HG02610 (cell line): ENCODE measurements around the gene HIVEP1.

Source experiments
- ATAC-seq: cut with Tn5 transposase; IDR thresholded peaks from one replicate; pipeline ENCODE4 v1.9.1; 2021; ENCODE audit warnings: mild to moderate bottlenecking, moderate library complexity; ENCODE audit not compliant: unreplicated experiment

The HIVEP1 gene

GRCh38 chr6:12181481-12181880 lies 169.4 kb downstream of the HIVEP1 start:
- no peak for ATAC-seq

GRCh38 chr6:12182676-12183075 lies 170.6 kb downstream of the HIVEP1 start:
- ATAC-seq: no peak

GRCh38 chr6:12185081-12185673 lies 173.1 kb downstream of the HIVEP1 start:
- ATAC-seq: no peak

DNA sequence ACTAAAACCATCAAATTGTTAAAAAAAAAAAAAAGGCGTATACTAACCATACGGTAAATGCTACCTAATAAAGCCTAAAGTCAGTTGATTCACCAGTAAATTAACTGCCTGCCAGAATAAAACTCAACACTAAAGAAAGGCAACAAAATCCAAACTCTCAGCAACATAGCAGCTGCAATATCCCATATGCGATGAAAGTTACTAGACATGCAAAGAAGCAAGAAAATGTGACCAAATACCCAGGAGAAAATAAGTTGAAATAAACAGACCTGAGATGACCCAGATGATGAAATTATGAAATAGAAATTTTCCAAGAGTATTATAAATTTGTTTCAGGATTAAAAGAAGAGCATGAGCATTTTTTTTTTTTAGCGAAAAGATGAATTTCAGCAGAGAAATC lies 174.4 kb downstream of the HIVEP1 start:
- ATAC-seq: no peak

- ATAC-seq: no peak
These were observed 177.0 kb downstream of the HIVEP1 start for GRCh38 chr6:12189150-12189549.

GRCh38 chr6:12189661-12190060 lies 177.5 kb downstream of the HIVEP1 start:
- no peak for ATAC-seq

GRCh38 chr6:12190252-12190651 lies 178.1 kb downstream of the HIVEP1 start:
- ATAC-seq: no peak

GRCh38 chr6:12196326-12196936 lies 184.3 kb downstream of the HIVEP1 start:
- ATAC-seq: no peak

- ATAC-seq: no peak
These were observed 186.7 kb downstream of the HIVEP1 start for GRCh38 chr6:12198851-12199250.

DNA sequence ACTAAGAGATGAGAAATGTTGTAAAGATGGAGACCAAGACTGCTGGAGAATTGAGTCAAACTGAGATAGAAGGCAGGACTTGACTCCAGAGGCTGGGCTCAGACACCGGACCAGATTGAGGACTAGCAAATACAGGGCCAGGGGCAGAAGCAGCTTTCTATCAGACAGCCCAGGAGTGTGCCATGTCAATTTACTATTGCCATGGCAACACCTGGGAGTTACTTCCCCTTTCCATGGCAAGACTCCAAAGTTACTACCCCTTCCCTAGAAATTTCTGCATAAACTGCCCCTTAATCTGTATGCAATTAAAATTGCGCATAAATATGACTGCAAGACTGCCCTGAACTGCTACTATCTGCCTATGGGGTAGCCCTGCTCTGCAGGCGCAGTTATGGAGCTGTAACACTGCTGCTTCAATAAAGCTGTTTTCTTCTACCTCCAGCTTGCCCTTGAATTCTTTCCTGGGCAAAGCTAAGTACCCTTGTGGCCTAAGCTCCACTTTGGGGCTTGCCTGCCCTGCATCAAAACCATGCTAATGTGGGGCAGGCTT lies 188.0 kb downstream of the HIVEP1 start:
- no peak for ATAC-seq

- ATAC-seq: no peak
These were observed 188.6 kb downstream of the HIVEP1 start for GRCh38 chr6:12200761-12201160.

- no peak for ATAC-seq
These were observed 190.9 kb downstream of the HIVEP1 start for GRCh38 chr6:12203001-12203400.

- no peak for ATAC-seq
These were observed 196.1 kb downstream of the HIVEP1 start for GRCh38 chr6:12208190-12208589.

DNA sequence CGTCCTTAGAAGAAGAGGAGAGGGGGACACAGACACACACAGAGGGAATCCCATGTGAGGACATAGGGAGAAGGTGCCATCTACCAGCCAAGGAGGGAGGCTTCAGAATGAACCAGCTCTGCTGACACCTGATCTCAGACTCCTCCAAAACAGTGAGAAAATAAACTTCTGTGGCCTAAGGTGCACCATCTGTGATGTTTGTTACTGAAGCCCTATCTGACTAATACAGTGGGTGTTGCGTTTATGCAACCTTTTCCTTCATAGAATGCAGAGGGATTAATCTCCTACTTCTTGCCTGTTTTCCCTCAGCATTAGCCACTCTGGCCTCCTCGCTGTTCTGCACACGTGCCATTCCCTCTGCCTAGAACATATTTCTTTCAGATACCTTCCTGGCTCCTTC lies 196.6 kb downstream of the HIVEP1 start:
- no peak for ATAC-seq
